ENCODE results near the gene MAP4K3.

MAP4K3 gene

GRCh38 chr2:39419282-39420223, 17.5 kb downstream of the MAP4K3 start:
- H3K9ac ChIP-seq (ENCODE audit: low read depth, low read length), result no peak overlapping the region
- H3K36me3 ChIP-seq (ENCODE audit: control insufficient read depth, insufficient read depth, low read length), result no peaks in the 10 kb centered on the region
- no peak overlapping the region for H3K4me3 ChIP-seq (ENCODE audit: low read depth, low read length)
- no peaks in the 10 kb centered on the region for H3K9me3 ChIP-seq (ENCODE audit: control insufficient read depth, insufficient read depth, low read length)
- H3K27me3 ChIP-seq (ENCODE audit: control insufficient read depth, insufficient read depth, low read length), result no peaks in the 10 kb centered on the region
- H3K4me1 ChIP-seq (ENCODE audit: control insufficient read depth, insufficient read depth, low read length), result peaks cover 10% of the 10 kb centered on the region

- Histone ChIP-seq H3K36me3 (ENCODE audit: control insufficient read depth, insufficient read depth, low read length) (no peaks in the 10 kb centered on the region), H3K27me3 (ENCODE audit: control insufficient read depth, insufficient read depth, low read length) (no peaks in the 10 kb centered on the region), H3K9ac (ENCODE audit: low read depth, low read length) (no peak overlapping the region), H3K4me3 (ENCODE audit: low read depth, low read length) (no peak overlapping the region), H3K4me1 (ENCODE audit: control insufficient read depth, insufficient read depth, low read length) (peaks cover 14% of the 10 kb centered on the region), H3K9me3 (ENCODE audit: control insufficient read depth, insufficient read depth, low read length) (no peaks in the 10 kb centered on the region)
These were observed 18.6 kb downstream of the MAP4K3 start for GRCh38 chr2:39418491-39418890.

GRCh38 chr2:39416140-39416539, 20.9 kb downstream of the MAP4K3 start:
- Histone ChIP-seq H3K36me3 (ENCODE audit: control insufficient read depth, insufficient read depth, low read length) (no peaks in the 10 kb centered on the region), H3K4me3 (ENCODE audit: low read depth, low read length) (no peak overlapping the region), H3K9me3 (ENCODE audit: control insufficient read depth, insufficient read depth, low read length) (no peaks in the 10 kb centered on the region), H3K27me3 (ENCODE audit: control insufficient read depth, insufficient read depth, low read length) (no peaks in the 10 kb centered on the region), H3K4me1 (ENCODE audit: control insufficient read depth, insufficient read depth, low read length) (peaks cover 27% of the 10 kb centered on the region), H3K9ac (ENCODE audit: low read depth, low read length) (no peak overlapping the region)

GRCh38 chr2:39413063-39413737, 23.9 kb downstream of the MAP4K3 start:
- Histone ChIP-seq H3K4me3 (ENCODE audit: low read depth, low read length) (no peak overlapping the region), H3K27me3 (ENCODE audit: control insufficient read depth, insufficient read depth, low read length) (no peaks in the 10 kb centered on the region), H3K36me3 (ENCODE audit: control insufficient read depth, insufficient read depth, low read length) (no peaks in the 10 kb centered on the region), H3K9me3 (ENCODE audit: control insufficient read depth, insufficient read depth, low read length) (no peaks in the 10 kb centered on the region), H3K4me1 (ENCODE audit: control insufficient read depth, insufficient read depth, low read length) (peaks cover 31% of the 10 kb centered on the region), H3K9ac (ENCODE audit: low read depth, low read length) (no peak overlapping the region)

GRCh38 chr2:39411181-39411944, 25.7 kb downstream of the MAP4K3 start:
- no peaks in the 10 kb centered on the region for H3K9me3 ChIP-seq (ENCODE audit: control insufficient read depth, insufficient read depth, low read length)
- H3K36me3 ChIP-seq (ENCODE audit: control insufficient read depth, insufficient read depth, low read length), result no peaks in the 10 kb centered on the region
- no peaks in the 10 kb centered on the region for H3K27me3 ChIP-seq (ENCODE audit: control insufficient read depth, insufficient read depth, low read length)
- H3K4me3 ChIP-seq (ENCODE audit: low read depth, low read length), result no peak overlapping the region
- H3K4me1 ChIP-seq (ENCODE audit: control insufficient read depth, insufficient read depth, low read length), result peaks cover 35% of the 10 kb centered on the region
- H3K9ac ChIP-seq (ENCODE audit: low read depth, low read length), result no peak overlapping the region

- Histone ChIP-seq H3K9me3 (ENCODE audit: control insufficient read depth, insufficient read depth, low read length) (no peaks in the 10 kb centered on the region), H3K27me3 (ENCODE audit: control insufficient read depth, insufficient read depth, low read length) (no peaks in the 10 kb centered on the region), H3K4me3 (ENCODE audit: low read depth, low read length) (no peak overlapping the region), H3K9ac (ENCODE audit: low read depth, low read length) (no peak overlapping the region), H3K36me3 (ENCODE audit: control insufficient read depth, insufficient read depth, low read length) (no peaks in the 10 kb centered on the region), H3K4me1 (ENCODE audit: control insufficient read depth, insufficient read depth, low read length) (peaks cover 35% of the 10 kb centered on the region)
These were observed 27.2 kb downstream of the MAP4K3 start for GRCh38 chr2:39409697-39410389.

- H3K9me3 ChIP-seq (ENCODE audit: control insufficient read depth, insufficient read depth, low read length), result no peaks in the 10 kb centered on the region
- H3K4me1 ChIP-seq (ENCODE audit: control insufficient read depth, insufficient read depth, low read length), result peaks cover 31% of the 10 kb centered on the region
- no peak overlapping the region for H3K9ac ChIP-seq (ENCODE audit: low read depth, low read length)
- no peaks in the 10 kb centered on the region for H3K36me3 ChIP-seq (ENCODE audit: control insufficient read depth, insufficient read depth, low read length)
- H3K4me3 ChIP-seq (ENCODE audit: low read depth, low read length), result no peak overlapping the region
- no peaks in the 10 kb centered on the region for H3K27me3 ChIP-seq (ENCODE audit: control insufficient read depth, insufficient read depth, low read length)
These were observed 28.5 kb downstream of the MAP4K3 start for GRCh38 chr2:39408351-39409136.

- no peak overlapping the region for H3K9ac ChIP-seq (ENCODE audit: low read depth, low read length)
- no peak overlapping the region for H3K4me3 ChIP-seq (ENCODE audit: low read depth, low read length)
- H3K27me3 ChIP-seq (ENCODE audit: control insufficient read depth, insufficient read depth, low read length), result no peaks in the 10 kb centered on the region
- H3K36me3 ChIP-seq (ENCODE audit: control insufficient read depth, insufficient read depth, low read length), result no peaks in the 10 kb centered on the region
- H3K4me1 ChIP-seq (ENCODE audit: control insufficient read depth, insufficient read depth, low read length), result peaks cover 33% of the 10 kb centered on the region
- no peaks in the 10 kb centered on the region for H3K9me3 ChIP-seq (ENCODE audit: control insufficient read depth, insufficient read depth, low read length)
These were observed 29.4 kb downstream of the MAP4K3 start for GRCh38 chr2:39407516-39408296.

- no peak overlapping the region for H3K4me3 ChIP-seq (ENCODE audit: low read depth, low read length)
- H3K4me1 ChIP-seq (ENCODE audit: control insufficient read depth, insufficient read depth, low read length), result peaks cover 26% of the 10 kb centered on the region
- H3K27me3 ChIP-seq (ENCODE audit: control insufficient read depth, insufficient read depth, low read length), result no peaks in the 10 kb centered on the region
- no peak overlapping the region for H3K9ac ChIP-seq (ENCODE audit: low read depth, low read length)
- no peaks in the 10 kb centered on the region for H3K36me3 ChIP-seq (ENCODE audit: control insufficient read depth, insufficient read depth, low read length)
- H3K9me3 ChIP-seq (ENCODE audit: control insufficient read depth, insufficient read depth, low read length), result no peaks in the 10 kb centered on the region
These were observed 31.7 kb downstream of the MAP4K3 start for GRCh38 chr2:39405364-39405763.

- Histone ChIP-seq H3K4me1 (ENCODE audit: control insufficient read depth, insufficient read depth, low read length) (peaks cover 17% of the 10 kb centered on the region), H3K9ac (ENCODE audit: low read depth, low read length) (no peak overlapping the region), H3K9me3 (ENCODE audit: control insufficient read depth, insufficient read depth, low read length) (no peaks in the 10 kb centered on the region), H3K4me3 (ENCODE audit: low read depth, low read length) (no peak overlapping the region), H3K27me3 (ENCODE audit: control insufficient read depth, insufficient read depth, low read length) (no peaks in the 10 kb centered on the region), H3K36me3 (ENCODE audit: control insufficient read depth, insufficient read depth, low read length) (no peaks in the 10 kb centered on the region)
These were observed 33.8 kb downstream of the MAP4K3 start for GRCh38 chr2:39403311-39403710.
